ENCODE measurements around the gene BRAF.
"Not testable (repeated sequence)": the region's sequence is repeated elsewhere in the genome, so short reads cannot be mapped to it uniquely, and the experiment has no call there.

The BRAF gene

DNA sequence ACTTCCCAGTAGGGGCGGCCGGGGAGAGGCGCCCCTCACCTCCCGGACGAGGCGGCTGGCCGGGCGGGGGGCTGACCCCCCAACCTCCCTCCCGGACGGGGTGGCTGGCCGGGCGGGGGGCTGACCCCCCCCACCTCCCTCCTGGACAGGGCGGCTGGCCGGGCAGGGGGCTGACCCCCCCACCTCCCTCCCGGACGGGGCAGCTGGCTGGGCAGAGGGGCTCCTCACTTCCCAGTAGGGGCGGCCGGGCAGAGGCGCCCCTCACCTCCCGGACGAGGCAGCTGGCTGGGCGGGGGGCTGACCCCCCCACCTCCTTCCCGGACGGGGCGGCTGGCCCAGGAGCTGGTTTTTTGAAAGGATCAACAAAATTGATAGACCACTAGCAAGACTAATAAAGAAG, 161.6 kb downstream of the BRAF start:
- not testable (repeated sequence) for DNase-seq

DNA sequence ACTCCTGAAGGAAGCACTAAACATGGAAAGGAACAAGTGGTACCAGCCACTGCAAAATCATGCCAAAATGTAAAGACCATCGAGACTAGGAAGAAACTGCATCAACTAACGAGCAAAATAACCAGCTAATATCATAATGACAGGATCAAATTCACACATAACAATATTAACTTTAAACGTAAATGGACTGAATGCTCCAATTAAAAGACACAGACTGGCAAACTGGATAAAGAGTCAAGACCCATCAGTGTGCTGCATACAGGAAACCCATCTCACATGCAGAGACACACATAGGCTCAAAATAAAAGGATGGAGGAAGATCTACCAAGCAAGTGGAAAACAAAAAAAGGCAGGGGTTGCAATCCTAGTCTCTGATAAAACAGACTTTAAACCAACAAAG, 163.4 kb downstream of the BRAF start:
- DNase-seq: not testable (repeated sequence)

DNA sequence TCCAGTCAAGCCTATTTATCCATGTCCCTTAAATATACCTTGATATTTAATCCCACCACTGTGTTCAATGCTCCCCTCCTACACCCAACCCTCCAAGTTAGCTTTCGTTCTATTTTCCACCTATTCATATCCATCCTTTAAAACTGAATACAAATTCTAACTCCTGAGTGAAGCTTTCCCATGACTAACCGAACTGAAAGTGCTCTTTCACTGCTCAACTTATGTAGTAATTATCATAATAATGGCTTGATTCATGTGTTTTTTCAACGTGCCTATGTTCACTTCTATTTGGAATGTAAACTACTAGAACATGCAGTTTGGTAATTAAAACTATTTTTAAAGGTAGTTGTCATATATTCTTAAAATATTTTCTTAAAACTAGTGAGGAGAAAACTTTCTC, 170.2 kb downstream of the BRAF start:
- DNase-seq: no peak

DNA sequence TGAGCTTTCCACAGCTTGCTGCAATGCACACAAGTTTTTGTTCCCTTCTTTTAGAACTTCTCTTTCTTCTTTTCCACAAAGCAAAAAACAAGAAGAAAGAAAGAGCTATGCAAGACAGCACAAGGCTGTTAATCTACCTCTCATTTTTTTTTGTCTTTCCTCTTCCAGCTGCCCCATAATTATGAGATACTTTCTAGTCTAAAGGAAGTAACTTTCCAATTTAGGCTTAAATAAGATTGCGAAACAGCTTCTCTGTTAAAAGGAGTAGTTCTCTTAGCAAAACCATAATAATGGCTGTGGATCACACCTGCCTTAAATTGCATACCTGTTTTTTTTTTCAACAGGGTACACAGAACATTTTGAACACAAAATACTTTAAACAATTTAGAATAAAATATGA, 172.2 kb downstream of the BRAF start:
- DNase-seq: no peak

DNA sequence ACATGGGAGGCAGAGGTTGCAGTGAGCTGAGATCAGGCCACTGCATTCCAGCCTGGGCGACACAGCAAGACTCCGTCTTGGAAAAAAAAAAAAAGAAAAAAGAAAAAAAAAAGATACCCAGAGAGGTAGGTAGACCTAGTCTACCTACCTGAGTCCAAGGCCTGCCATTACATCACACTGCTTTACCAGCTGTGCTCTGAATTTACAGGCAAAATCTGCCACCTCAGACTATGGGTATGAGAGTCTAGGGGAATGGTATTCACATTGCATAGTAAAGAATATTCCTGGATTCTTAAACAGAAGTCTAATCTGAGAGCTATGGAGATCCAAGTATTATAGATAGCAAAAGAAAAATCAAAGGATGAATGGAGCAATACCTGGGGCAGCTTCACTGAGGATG, 178.0 kb downstream of the BRAF start:
- DNase-seq: no peak

DNA sequence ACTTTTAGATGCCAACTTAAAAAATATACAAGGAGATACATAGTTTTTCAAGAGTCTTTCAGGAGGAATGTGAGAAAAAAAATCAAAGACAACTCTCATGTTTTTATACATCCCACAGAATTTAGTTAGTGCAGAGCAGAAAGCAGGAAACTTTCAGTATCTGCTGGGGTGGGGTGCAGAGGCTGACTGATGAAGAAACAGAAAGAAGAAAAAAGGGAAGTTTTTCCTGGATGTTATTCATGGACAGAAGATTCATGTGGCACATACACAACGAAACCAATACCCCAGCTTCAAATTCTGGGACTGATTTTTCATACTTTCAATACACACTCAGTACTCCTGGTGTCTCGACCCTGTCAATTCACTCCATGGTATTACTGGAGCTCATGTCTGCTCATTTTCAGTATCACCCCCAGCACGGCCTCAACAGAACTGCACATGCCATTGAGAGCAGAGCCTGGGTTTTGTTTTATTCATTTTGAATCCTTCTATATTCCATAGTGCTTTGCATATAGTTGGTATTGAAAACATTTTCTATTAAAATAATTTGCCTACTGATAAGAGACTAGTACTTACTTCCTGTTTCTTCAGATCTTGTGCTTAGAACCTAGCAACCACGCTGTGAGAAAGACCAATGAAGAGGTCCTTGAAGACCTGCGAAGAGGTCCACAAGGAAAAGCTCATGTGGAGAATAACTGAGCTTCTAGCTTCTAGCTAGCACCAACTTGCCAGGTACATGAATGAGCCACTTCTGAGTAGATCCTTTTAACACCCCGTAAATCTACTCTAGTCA, 179.3 kb downstream of the BRAF start:
- DNase-seq: no peak

DNA sequence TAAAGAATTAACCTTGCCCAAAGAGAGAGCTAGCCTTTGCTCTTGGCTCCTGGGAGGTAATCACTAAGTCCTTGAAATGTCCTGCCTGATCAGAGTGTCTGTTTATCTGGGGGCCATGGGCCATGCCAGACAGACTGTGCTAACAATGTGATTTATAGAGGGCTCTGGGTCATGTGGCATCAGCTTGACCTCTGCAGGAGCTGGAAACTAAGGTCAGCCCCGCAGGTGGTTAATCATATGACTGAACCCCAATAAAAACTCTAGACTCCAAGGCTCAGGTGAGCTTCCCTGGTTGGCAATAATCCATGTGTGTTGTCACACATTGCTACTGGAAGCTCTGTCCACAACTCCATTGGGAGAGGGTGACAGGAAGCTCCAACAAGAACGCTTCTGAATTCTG, 180.7 kb downstream of the BRAF start:
- DNase-seq: no peak

DNA sequence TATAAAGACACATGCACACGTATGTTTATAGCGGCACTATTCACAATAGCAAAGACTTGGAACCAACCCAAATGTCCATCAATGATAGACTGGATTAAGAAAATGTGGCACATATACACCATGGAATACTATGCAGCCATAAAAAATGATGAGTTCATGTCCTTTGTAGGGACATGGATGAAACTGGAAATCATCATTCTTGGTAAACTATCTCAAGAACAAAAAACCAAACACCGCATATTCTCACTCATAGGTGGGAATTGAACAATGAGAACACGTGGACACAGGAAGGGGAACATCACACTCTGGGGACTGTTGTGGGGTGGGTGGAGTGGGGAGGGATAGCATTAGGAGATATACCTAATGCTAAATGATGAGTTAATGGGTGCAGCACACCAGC, 181.5 kb downstream of the BRAF start:
- DNase-seq: not testable (repeated sequence)

DNA sequence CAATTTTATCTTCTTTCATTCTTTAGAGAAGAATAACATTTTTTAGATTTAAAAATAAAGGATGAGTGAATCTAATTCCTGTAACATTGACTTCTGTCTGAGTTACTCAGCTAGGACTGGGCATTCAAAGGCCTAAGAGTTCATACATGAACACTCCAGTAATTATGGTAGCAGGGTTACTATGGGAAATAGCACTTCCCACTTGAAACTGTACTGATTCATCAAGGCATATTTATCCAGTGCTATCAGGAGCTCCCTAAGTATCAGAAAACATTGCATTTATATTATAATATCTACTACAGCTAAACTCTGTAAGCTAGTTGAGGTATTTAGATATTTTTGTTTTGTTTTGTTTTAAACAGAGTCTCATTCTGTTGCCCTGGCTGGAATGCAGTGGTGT, 186.4 kb downstream of the BRAF start:
- DNase-seq: no peak

DNA sequence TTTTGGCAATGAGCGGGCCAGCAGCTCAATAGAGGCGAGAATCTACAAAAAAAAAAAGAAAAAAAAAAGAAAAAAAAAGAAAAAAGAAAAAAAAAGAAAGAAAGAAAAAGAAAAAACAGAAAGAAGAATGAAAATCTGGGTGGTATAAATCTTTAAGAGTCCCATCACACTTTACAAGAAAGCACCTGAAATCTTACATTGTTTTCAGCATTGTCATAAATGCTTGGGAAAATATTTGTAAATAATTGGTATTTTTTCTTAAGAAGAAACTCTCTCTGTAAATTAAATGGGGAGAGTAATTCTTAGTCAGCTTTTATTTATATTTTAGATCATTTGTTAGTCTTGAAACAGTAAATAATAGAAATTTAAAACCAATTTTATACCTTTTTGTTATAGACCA, 190.0 kb downstream of the BRAF start:
- no peak for DNase-seq

DNA sequence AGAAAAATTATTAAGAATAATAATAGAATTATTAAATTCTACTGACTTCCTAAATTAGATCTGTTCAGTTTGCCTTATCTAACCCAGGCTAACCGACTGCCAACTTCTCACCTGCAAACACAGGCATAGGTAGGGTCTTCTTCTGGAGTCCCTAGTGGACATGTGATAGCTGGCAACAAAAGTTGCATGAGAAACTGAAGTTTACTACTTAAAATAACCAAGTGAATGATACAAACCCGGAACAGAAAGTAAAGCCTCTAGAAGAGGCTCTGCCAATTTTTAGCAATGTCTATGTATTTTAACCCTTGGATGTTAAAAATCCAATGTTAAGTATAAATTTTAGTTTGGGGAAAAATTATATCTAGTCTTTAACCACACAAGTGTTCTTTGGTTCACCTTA, 190.6 kb downstream of the BRAF start:
- no peak for DNase-seq

DNA sequence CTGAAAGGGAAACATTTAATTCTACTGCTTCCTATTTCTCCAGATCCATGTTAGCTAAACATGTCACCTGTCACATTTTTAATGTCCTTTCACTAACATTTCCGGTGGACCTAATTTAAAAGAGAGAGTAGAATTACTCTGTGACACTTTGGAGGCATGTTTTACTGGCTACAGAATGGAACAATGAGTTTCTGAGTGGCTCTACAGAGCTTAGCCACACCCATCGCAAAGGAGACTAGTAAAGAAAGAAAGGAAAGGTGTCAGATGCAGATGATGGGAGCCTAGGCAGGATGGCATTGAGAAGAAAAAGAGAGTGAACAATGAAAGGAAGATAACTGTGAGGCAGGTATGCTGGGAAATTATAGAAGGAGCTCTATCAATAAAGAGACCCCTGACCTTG, 192.3 kb downstream of the BRAF start:
- no peak for DNase-seq

DNA sequence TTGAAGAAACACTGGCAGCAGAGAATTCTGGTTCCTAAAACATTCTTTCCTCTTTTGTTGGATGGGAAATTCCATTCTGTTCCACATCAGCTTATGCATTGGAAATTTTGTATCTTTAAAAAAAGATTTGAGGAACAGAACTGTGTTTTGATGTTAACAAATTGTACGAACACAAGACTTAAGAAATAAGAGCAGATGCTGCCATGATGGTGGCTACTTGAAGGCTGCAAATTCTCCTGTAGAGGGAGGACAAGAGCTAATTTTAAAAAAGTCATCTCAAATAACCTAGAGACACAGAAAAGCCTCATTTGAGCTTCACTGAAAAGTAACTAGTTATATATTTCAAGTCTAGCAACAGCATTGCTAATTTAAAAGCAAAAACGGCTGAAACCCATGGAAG, 198.4 kb downstream of the BRAF start:
- no peak for DNase-seq

DNA sequence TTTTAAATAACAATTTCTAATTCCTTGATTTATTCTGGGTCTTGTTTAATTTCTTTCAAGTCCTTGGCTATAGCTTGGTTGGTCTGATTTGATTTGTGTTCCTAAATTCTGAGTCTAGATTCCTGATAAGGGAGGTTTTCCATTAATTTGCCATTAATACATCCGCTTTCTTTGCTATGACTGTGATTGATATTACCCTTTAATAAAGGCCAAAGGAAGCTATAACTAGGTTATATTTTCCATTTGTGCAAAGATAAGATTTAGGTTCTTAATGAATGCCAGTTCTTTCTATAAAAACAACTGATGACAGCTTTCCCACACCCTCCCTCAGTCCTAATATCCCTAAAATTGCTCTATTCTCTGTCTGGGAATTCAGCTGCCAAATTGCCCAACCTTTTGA, 200.0 kb downstream of the BRAF start:
- no peak for DNase-seq

DNA sequence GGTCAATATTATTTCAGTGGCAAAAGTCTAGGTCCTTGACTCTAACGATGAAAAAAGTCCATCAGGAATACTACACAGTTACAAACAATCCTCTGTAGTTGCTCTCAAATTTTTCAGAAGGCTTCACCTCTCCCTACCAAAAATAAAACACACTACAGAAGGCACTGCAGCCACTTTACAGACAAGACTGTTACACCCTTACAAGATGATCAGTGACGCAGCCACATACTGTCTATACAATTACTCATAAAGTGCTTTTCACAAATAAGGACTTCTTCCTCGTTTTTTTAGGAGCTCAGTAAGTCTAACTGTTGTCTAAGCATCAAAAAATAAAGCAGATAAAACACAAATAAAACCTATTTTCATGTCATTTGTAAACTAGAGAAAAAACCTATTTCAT, 201.2 kb downstream of the BRAF start:
- DNase-seq: no peak

DNA sequence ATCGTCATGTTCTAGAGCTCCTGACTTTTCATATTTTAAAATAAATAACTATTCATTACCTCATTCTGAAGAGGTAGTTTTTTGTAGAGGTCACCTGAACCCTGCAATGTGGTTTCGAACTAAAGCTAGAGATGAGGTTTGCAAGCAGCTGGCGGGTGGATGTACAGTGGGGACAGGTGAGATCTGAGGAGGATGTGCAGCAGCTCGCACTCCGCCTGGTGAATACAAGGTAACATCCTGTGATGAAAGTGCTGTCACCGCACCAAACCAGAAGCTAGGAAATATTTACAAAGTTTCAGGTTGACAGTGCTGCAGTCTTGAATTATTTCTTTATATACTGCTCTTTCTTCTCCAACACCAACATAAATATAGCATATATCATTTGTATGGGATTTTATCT, 201.7 kb downstream of the BRAF start:
- DNase-seq: peak; percentile 39

DNA sequence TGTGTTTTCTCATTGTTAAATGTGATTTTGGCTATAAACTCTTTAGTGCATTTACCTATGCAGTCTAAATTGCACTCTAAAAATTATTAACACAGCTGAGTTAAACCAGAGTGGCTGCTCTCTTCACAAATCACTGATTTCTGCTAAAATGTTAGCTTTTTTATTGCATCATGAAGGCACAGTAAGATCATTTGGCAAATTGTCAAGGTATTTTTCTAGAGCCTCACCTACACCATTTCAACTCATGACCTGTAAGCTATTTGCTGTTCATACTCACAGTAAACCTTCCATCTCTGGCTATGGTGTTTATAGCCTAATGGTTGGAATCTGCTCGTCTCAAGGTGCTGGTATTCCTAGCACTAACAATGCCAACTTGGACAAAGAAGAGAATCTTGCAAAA, 202.5 kb downstream of the BRAF start:
- no peak for DNase-seq

DNA sequence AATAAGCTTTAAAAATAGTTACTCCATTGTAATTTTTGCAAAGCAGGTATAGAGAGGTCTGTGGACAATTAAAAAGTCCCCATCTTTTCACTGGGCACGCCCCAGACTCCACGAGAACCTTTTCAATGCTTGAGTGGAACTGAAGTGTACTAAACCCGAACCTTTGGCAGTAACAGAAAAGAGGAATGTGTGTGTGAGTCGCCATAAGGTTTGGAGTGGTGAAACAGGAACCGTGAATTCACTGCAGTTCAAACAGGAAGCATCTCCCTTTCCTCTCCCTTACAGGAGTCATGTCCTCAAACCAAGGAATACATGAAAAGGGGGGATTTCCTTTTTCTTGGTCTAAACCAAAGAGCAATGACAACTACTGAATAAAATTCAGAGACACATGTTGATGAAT, 205.0 kb downstream of the BRAF start:
- no peak for DNase-seq

DNA sequence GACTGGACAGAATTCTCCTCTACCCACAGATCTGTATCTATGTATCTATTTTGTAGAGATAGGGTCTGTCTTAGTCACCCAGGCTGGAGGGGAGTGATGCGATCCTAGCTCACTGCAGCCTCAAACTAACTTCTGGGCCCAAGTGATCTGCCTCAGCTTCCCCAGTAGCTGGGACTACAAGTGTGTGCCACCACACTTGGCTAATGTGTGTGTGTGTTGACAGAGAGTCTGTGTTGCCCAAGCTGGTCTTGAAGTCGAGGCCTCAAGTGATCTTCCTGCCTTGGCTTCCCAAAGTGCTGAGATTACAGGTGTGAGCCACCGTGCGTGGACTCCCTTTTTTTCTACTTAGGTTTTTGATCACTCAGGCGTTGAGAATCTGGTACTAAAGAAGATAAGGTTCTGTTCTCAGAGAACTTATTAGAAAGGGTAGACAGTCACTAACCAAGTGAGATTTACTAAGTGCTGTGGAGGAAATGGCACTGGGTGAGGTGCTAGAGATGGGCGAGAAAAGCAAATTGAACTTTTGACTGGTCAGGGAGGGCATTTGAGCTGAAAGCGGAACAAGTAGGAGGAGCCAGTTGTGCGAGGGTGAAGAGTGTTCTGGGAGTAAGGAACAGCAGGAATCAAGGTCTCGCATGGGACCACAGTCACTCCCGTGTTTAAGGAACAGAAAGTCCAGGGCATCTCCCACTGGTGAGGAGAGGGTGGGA, 210.2 kb downstream of the BRAF start:
- DNase-seq: no peak

DNA sequence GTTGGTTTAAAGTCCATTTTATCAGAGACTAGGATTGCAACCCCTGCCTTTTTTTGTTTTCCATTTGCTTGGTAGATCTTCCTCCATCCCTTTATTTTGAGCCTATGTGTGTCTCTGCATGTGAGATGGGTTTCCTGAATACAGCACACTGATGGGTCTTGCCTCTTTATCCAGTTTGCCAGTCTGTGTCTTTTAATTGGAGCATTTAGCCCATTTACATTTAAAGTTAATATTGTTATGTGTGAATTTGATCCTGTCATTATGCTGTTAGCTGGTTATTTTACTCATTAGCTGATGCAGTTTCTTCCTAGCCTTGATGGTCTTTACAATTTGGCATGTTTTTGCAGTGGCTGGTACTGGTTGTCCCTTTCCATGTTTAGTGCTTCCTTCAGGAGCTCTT, 212.3 kb downstream of the BRAF start:
- DNase-seq: not testable (repeated sequence)

DNA sequence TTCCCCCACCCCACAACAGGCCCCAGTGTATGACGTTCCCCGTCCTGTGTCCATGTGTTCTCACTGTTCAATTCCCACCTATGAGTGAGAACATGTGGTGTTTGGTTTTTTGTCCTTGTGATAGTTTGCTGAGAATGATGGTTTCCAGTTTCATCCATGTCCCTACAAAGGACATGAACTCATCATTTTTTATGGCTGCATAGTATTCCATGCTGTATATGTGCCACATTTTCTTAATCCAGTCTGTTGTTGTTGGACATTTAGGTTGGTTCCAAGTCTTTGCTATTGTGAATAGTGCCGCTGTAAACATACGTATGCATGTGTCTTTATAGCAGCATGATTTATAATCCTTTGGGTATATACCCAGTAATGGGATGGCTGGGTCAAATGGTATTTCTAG, 216.0 kb downstream of the BRAF start:
- not testable (repeated sequence) for DNase-seq

DNA sequence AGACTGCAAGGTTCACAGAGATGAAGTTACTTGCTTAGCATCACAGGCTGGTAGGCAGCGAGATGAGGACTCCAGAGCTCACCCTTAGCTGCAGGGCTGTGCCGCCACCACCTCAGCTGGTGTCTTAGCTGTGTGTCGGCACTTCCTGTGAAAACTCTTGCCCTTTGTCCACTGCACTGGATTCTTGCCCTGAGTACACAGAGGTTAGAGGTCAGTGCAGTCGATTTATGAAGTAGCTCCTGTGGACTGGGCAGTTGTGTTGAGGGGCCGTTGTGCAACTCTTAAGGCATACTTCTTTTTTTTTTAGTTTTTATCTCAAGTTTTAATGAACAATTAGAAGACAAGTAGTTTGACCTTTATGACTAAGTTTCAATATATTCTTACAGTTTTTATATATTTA, 217.6 kb downstream of the BRAF start:
- no peak for DNase-seq

DNA sequence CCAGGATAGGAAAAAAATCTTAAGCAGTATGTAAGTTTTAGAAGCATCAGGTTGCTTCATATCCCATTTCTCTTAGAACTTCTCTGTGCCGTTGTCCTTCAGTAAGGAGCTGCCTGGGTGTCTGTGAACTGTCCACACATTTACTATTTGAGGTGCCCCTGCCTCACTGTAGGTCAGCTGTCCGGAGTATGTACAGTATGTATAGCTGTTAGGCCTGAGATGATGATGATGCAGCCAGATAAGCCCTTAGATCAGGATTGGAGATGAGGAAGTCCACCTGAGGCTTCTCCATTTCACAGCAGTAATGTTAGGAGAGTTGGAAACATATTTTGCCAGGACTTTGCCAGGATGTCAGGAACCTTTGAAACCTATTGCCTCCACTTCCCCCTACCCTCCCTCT, 220.5 kb downstream of the BRAF start:
- DNase-seq: no peak

DNA sequence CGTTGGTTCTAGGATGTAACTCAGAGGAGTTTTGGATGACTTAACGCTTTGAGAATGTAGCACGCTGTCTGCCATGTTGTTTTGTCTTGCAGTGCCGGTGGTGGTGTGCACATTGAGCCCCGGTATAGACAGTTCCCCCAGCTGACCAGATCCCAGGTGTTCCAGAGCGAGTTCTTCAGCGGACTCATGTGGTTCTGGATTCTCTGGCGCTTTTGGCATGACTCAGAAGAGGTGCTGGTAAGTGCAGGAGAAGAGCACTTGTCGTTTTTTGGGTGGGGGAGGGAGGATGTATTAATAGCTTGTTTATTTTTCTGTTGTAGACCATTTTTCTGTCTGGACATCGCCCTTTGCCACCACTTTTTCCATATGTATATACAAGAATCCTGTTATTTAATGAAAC, 222.0 kb downstream of the BRAF start:
- DNase-seq: no peak

DNA sequence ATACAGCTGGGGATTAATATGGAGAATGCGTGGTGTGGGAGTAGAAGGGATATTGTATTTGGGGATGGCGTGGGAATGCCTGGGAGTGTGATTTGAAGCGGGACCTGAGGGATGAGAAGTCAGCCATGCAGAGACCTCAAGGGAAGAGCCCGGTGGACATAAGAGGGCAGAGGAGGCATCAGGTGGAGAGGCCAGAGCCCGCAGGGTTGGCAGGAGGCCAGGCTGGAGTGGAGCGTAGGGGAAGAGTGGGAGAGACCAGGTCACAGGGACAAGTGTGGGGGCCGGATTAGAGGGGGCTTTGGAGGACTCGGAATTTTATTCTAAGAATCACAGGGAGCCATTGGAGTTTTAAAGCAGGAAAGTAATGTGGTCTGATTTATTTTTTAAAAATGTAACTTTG, 226.3 kb downstream of the BRAF start:
- DNase-seq: no peak

Measured in CD4-positive, alpha-beta T cell treated with Interleukin-10 for 1 hour (primary cell).